GM12878 (cell line): ENCODE data around the gene COBLL1. TPM values are rescaled to one million over a fixed set of nuclear protein-coding genes. Genes with fewer than 3 reads are reported as not detected.

ENCODE experiments used
- ATAC-seq: fragments of 200-7000 bp; cut with Tn5 transposase; 3 replicates; pipeline ENCODE4 v1.9.1; 2020; ENCODE audit warnings: mild to moderate bottlenecking, moderate library complexity
- BruUV-seq: library from RNA; stranded (reverse); fragments of 400-500 nt; replicated peaks from 2 replicates; lab custom pipeline; 2021; lab: Mats Ljungman, UMichigan
- CTCF ChIA-PET: fragments of 300-600 bp; sonication (Branson Sonifier 250); formaldehyde crosslinking; extraction: SDS; loops from one replicate; lab custom pipeline; 2021; ENCODE audit warnings: inconsistent platforms; lab: Yijun Ruan, JAX
- POLR2A ChIA-PET: fragments of 350-600 bp; formaldehyde crosslinking; extraction: SDS; loops from one replicate; lab custom pipeline; 2021; ENCODE audit warnings: inconsistent platforms; lab: Charles Lee
- RAD21 ChIA-PET: fragments of 300-600 bp; sonication (Branson Sonifier 250); formaldehyde crosslinking; loops from one replicate; lab custom pipeline; 2023; ENCODE audit warnings: antibody characterized with exemption; ENCODE audit not compliant: unreplicated experiment; lab: Charles Lee
- SMC1A ChIA-PET: fragments of 300-600 bp; sonication (Branson Sonifier 250); formaldehyde crosslinking; loops from one replicate; lab custom pipeline; 2023; ENCODE audit not compliant: unreplicated experiment, uncharacterized antibody; lab: Charles Lee
- DNase-seq: peaks from one replicate; pipeline ENCODE4 v3.0.0-alpha.2; 2011; ENCODE audit warnings: low read depth, low spot score
- FAIRE-seq: peaks from 3 replicates; lab custom pipeline; 2011; peaks lifted over from hg19 to GRCh38; lab: Jason Lieb, UNC
- H2AFZ ChIP-seq: 2 replicates; pipeline ENCODE4 v1.6.0; 2011; ENCODE audit warnings: low read depth, low read length, control low read depth; ENCODE audit not compliant: control insufficient read depth
- H3K27ac ChIP-seq: 2 replicates; pipeline ENCODE4 v1.5.1; 2011; ENCODE audit warnings: control low read depth; ENCODE audit not compliant: control insufficient read depth, insufficient read depth
- H3K27me3 ChIP-seq, 2 experiments: replicated peaks in 1 of 2; 2 replicates each; pipeline versions ENCODE4 v1.6.0 to v1.6.1; 2011; ENCODE audit warnings: low read length in 1 of 2; ENCODE audit not compliant: control insufficient read depth in 2 of 2, insufficient read depth in 2 of 2
- H3K36me3 ChIP-seq, 2 experiments: 2 replicates each; pipeline ENCODE4 v1.5.1; 2011; ENCODE audit warnings: low read length in 1 of 2; ENCODE audit not compliant: control insufficient read depth in 2 of 2, insufficient read depth in 2 of 2
- H3K4me1 ChIP-seq: 2 replicates; pipeline ENCODE4 v1.6.1; 2011; ENCODE audit warnings: mild to moderate bottlenecking, low read length, moderate library complexity, mixed read lengths; ENCODE audit not compliant: control insufficient read depth, insufficient read depth
- H3K4me2 ChIP-seq: 2 replicates; pipeline ENCODE4 v1.6.0; 2011; ENCODE audit warnings: control low read depth; ENCODE audit not compliant: control insufficient read depth, insufficient read depth
- H3K4me3 ChIP-seq: fragments of 200-600 bp; sonication (generic); 2 replicates; pipeline ENCODE4 v1.5.1; 2016
- H3K79me2 ChIP-seq: 2 replicates; pipeline ENCODE4 v1.6.0; 2011; ENCODE audit warnings: low read length; ENCODE audit not compliant: control insufficient read depth, insufficient read depth
- H3K9ac ChIP-seq: 2 replicates; pipeline ENCODE4 v1.8.0; 2011; ENCODE audit warnings: low read length, control low read depth, mixed read lengths; ENCODE audit not compliant: control insufficient read depth, insufficient read depth
- H3K9me3 ChIP-seq: replicated peaks from 3 replicates; pipeline ENCODE4 v1.5.1; 2011; ENCODE audit warnings: mild to moderate bottlenecking, low read length; ENCODE audit not compliant: control insufficient read depth, insufficient read depth
- H4K20me1 ChIP-seq: 2 replicates; pipeline ENCODE4 v1.6.0; 2011; ENCODE audit not compliant: control insufficient read depth, insufficient read depth
- CBFB ChIP-seq: IDR thresholded peaks from 2 replicates; pipeline ENCODE4 v1.6.1; 2016; ENCODE audit warnings: antibody characterized with exemption, low read depth
- IKZF1 ChIP-seq: fragments of 450-650 bp; conservative IDR thresholded peaks from 2 replicates; pipeline ENCODE4 v1.6.1; 2017; ENCODE audit warnings: antibody characterized with exemption, mild to moderate bottlenecking
- KLF5 ChIP-seq: fragments of 450-650 bp; IDR thresholded peaks from 2 replicates; pipeline ENCODE4 v1.6.1; 2014; ENCODE audit warnings: mild to moderate bottlenecking; ENCODE audit not compliant: partially characterized antibody
- MEF2A ChIP-seq: IDR thresholded peaks from 2 replicates; pipeline ENCODE4 v1.6.1; 2011; ENCODE audit warnings: low read depth, mild to moderate bottlenecking, low read length, moderate library complexity; ENCODE audit not compliant: insufficient read depth
- NFXL1 ChIP-seq: fragments of 450-650 bp; IDR thresholded peaks from 2 replicates; pipeline ENCODE4 v1.6.1; 2017; ENCODE audit warnings: antibody characterized with exemption, mild to moderate bottlenecking, borderline replicate concordance
- NFYA ChIP-seq: IDR thresholded peaks from 2 replicates; pipeline ENCODE4 v1.6.1; 2011; ENCODE audit warnings: low read depth, mild to moderate bottlenecking, low read length, improper control_type of control experiment, borderline replicate concordance
- TARDBP ChIP-seq: IDR thresholded peaks from 2 replicates; pipeline ENCODE4 v1.6.1; 2016; ENCODE audit warnings: borderline replicate concordance
- ZSCAN29 ChIP-seq: fragments of 450-650 bp; IDR thresholded peaks from 2 replicates; pipeline ENCODE4 v1.6.1; 2017; ENCODE audit warnings: mild to moderate bottlenecking, moderate library complexity
- WGBS: methylation state at CpG from one replicate; pipeline ENCODE4 v1.1.6; 2016; ENCODE audit warnings: low lambda C conversion rate; ENCODE audit not compliant: insufficient replicate concordance, insufficient coverage; ENCODE audit errors: missing lambda C conversion rate; 5-methylcytosine and 5-hydroxymethylcytosine counted together
- in situ Hi-C: fragments of 300-500 bp; cut with MboI; formaldehyde crosslinking; loops from 9 replicates; pipeline ENCODE4 v1.14.3; 2018; ENCODE audit warnings: mixed read lengths
- intact Hi-C: fragments of 100-400 bp; cut with micrococcal nuclease; formaldehyde crosslinking; loops from one replicate; pipeline ENCODE4 v1.14.2; 2022; ENCODE audit not compliant: unreplicated experiment
- polyA plus RNA-seq, 11 experiments: library from polyadenylated mRNA; depleted of rRNA in 4 of 11; unstranded in 6 of 11; stranded (reverse) in 5 of 11; fragments of >200 nt; fragmentation: Nextera tagmentation in 4 of 11; fragmentation: Illumina TruSeq in 1 of 11; extraction: Ambion mirVana in 4 of 11; extraction: Trizol in 1 of 11; gene quantifications; 1 replicate in 1 of 11; 2 replicates in 10 of 11; pipeline versions ENCODE4 v1.2.1 to v1.2.3, GENCODE V29; 2011 to 2016; ENCODE audit warnings: inconsistent platforms in 2 of 11, missing spikeins in 2 of 11, low read depth in 1 of 11
- total RNA-seq, 4 experiments: library from RNA; depleted of rRNA in 3 of 4; stranded (reverse); fragments of >200 nt in 3 of 4; fragmentation: Illumina TruSeq in 1 of 4; extraction: Trizol in 1 of 4; gene quantifications; 2 replicates each; pipeline versions ENCODE4 v1.2.1 to v1.2.3, GENCODE V29; 2013 to 2021
- TF ChIP-seq, protein P1 (sequence below): IDR thresholded peaks from 2 replicates; pipeline ENCODE4 v1.6.1; 2011; ENCODE audit warnings: low read depth, mild to moderate bottlenecking, low read length, moderate library complexity, borderline replicate concordance; ENCODE audit errors: extremely low read depth
- TF ChIP-seq, protein P2 (sequence below): fragments of 450-650 bp; conservative IDR thresholded peaks from 2 replicates; pipeline ENCODE4 v1.6.1; 2017; ENCODE audit warnings: mild to moderate bottlenecking, moderate library complexity

COBLL1 gene
- total and polyA plus RNA-seq, 10 of the 15 experiments (the other 5 are each of a cell fraction or from before 2014, with no cell fraction given): 0.46 TPM; not detected in 9

DNA sequence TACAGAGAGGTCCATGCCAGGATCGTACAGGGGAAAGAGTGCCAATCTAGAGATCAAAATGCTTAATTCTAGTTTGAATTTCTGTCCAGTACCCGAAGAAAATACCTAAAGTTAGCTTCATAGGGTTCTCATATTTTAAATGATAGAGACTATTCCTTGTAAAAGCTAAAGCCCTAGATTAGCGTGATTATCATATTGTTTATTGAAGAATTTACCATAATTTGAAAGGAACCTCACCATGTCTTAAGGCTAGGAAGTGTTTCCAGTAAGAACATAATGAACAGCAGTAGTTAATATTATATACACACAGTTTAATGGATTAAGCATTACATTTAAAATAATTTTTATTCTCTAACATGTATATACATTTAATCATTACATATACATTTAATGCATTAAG is 68.5 kb downstream of the COBLL1 start:
- 39% methylated on average over 3 of the region's 3 CpGs for WGBS
- no peak overlapping the region for H3K9ac ChIP-seq
- no peaks in the 10 kb centered on the region for H3K4me1 ChIP-seq
- no peaks in the 10 kb centered on the region; a peak in 2 of 4 replicates for H3K27me3 ChIP-seq
- SMC1A ChIA-PET: no interaction called here
- POLR2A ChIA-PET: no interaction called here
- no peaks in the 10 kb centered on the region for H3K79me2 ChIP-seq
- no peak overlapping the region for H3K27ac ChIP-seq
- no peaks in the 10 kb centered on the region for H4K20me1 ChIP-seq
- ATAC-seq (no peak), FAIRE-seq (no peak), DNase-seq (no peak)
- in situ Hi-C loops (no loop called here), intact Hi-C loops (no loop called here)
- no peak overlapping the region for H3K4me3 ChIP-seq
- RAD21 ChIA-PET: no interaction called here
- H3K4me2 ChIP-seq: no peak overlapping the region
- TF ChIP-seq ZSCAN29 (no peak), IKZF1 (no peak), TARDBP (no peak), KLF5 (no peak), CBFB (no peak), MEF2A (no peak), NFXL1 (no peak), NFYA (no peak)
- TF ChIP-seq, protein P1, sequence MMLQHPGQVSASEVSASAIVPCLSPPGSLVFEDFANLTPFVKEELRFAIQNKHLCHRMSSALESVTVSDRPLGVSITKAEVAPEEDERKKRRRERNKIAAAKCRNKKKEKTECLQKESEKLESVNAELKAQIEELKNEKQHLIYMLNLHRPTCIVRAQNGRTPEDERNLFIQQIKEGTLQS: no peak
- TF ChIP-seq, protein P2, sequence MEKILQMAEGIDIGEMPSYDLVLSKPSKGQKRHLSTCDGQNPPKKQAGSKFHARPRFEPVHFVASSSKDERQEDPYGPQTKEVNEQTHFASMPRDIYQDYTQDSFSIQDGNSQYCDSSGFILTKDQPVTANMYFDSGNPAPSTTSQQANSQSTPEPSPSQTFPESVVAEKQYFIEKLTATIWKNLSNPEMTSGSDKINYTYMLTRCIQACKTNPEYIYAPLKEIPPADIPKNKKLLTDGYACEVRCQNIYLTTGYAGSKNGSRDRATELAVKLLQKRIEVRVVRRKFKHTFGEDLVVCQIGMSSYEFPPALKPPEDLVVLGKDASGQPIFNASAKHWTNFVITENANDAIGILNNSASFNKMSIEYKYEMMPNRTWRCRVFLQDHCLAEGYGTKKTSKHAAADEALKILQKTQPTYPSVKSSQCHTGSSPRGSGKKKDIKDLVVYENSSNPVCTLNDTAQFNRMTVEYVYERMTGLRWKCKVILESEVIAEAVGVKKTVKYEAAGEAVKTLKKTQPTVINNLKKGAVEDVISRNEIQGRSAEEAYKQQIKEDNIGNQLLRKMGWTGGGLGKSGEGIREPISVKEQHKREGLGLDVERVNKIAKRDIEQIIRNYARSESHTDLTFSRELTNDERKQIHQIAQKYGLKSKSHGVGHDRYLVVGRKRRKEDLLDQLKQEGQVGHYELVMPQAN: no peak
- no peaks in the 10 kb centered on the region; the same call in 2 of the 3 replicates for H3K9me3 ChIP-seq
- no peaks in the 10 kb centered on the region for H3K36me3 ChIP-seq
- H2AFZ ChIP-seq: no peak overlapping the region
- CTCF ChIA-PET: no interaction called here
- BruUV-seq: no TSS peak
